ENCODE data around the gene RIPOR1. TPM values are rescaled to one million over a fixed set of nuclear protein-coding genes. Genes with fewer than 3 reads are reported as not detected.
"Not testable (repeated sequence)": the region's sequence is repeated elsewhere in the genome, so short reads cannot be mapped to it uniquely, and the experiment has no call there.

RIPOR1 gene
- total RNA-seq, 1 experiment from 2014 or later: 6.3 TPM

DNA sequence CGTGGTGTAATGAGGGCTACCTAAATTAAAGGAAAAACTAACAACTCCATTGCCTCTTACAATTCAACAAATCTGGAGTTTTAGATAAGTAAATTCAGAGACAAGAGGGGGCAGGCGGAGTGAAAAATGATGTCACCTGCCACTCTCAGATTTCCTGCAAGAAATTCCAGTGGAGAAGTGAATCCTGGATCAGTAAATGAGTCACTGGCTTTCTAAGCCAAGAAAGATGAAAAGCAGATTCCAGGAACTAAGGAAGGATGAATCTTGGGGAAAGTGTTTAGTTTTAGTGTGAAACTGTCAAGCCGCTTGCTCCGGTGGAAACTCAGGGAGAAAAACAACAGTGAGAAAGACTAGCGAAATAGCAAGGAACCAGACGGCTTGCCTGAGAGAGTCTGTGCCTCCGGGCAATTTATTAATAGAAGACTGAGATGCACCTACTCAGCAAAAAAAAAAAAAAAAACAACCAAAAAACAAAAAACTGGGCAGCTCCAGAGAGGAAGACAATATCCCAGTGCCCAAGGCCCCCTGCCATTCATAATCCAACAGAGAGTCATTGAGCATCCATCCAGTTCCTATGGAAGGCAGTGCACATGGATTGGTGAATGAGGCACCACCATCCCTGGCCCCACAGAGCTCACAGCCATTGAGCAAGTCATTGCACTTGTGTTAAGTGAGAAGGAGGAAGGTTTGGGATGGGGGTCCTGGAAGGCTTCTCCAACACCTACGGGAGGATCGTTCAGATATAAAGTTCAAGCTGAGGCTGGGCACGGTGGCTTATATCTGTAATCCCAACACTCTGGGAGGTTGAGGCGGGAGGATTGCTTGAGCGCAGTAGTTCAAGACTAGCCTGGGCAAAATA lies 12.1 kb upstream of the RIPOR1 start:
- no peak for DNase-seq (ENCODE audit: low read depth)

DNA sequence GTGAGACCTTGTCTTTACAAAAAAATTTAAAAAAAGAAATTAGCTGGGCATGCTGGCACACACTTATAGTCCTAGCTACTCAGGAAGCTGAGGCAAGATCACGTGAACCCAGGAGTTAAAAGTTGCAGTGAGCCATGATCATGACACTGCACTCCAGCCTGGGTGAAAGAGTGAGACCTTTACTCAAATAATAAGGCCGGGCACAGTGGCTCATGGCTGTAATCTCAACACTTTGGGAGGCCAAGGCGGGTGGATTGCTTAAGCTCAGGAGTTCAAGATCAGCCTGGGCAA lies 11.5 kb upstream of the RIPOR1 start:
- no peak for DNase-seq (ENCODE audit: low read depth)

DNA sequence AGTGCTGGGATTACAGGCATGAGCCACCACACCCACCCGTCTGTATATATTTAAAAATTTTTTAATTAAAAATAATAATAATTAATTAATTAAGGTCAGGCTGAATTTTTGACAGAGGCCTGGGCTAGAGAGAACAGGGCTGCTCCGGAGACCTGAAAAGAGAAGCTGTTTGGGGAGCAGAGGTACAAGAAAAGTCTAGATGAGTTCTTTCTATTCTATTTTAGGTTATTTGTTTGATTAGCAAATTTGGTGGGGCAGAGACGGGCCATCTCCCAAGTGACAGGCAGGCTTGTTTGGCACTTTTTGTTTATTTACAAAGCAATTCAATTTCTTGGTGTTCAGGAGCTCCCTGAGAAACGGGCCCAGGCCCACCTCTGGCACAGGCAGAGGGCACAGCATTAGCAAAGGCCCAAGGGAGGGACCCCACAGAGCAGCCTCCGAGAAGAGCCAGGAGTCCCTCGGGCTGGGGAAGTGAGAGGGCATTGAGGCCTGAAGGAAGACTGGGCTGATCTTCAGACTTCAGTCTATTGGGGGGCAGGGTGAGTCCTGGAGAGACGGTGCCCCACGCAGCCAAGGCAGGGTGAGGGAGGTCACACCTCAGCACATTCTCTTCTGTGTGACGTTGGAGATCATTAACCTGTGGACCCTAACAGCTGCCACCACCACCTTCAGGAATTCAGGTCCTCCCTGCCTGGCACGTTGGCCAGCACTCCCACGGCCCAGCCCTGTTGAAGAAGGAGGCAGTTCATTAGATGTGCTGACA lies 10.8 kb upstream of the RIPOR1 start:
- DNase-seq (ENCODE audit: low read depth): no peak

DNA sequence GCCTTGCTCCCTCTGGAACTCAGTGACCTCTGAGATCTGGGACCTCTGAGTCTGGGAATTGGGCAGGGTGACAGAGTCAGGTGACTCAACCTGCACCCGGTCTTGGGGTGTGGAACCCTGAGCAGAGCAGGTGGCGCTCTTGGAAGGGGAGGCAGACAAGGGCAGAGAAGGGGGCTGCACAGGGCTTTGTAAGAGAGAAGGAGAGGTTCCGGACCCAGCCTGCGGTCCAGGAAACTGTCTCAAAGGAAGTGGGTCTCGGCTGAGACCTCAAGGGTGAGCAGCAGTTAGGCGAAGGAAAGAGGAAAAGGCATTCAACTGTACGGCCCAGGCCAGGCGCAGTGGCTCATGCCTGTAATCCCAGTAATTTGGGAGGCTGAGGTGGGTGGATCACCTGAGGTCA lies 10.0 kb upstream of the RIPOR1 start:
- DNase-seq (ENCODE audit: low read depth): no peak

DNA sequence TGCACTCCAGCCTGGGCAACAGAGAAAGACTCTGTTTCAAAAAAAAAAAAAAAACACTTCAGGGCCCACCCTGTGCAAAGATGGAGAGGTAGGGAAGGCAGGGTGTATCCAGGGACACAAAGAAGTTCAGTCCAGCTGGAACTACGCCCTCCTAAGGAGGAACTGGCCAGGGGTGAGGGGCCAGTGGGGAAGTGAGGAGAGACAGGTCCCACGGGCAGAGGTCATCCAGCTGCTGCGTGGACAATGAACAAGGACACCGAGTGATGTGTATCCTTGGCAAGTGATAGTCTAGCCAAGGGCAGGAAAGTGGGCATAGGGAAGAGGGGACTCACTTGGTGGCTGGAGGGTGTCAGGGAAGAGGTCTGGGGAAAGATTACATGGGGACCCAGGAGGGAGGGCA lies 9.4 kb upstream of the RIPOR1 start:
- DNase-seq (ENCODE audit: low read depth): no peak

DNA sequence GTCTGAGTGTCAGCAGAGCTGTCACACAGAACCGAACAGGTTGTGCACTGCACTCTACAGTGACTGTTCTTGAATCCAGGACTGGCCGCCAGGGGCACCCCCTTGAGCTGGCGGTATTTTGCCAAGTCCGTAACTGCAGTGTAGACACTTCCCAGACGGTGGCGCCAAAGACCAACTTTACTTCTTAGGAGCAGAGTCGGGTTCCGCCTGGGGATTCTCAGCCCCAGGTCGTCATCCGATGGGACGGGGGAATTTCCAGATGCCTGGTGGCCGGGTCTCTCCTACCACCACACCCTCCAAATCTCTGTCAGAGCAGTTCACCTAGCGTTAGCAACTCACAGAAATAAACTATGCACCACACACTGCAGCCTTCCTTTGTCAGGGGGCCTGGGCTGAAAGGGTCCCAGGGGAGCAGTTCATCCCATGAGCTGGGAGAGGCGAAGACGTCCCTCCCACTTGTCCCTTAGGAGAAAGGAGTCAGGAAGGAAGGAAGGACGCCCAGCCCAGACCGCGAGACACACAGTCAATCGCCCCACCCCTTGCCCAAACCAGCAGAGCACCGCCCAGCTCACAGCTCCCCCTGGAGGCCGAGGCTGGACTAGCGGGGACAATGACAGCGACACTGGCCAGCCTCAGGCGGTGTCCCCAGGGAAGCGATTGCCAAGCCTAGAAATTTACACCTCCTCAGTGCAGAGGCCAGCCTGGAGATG lies 7.4 kb upstream of the RIPOR1 start:
- peak; percentile 93 for DNase-seq (ENCODE audit: low read depth)

DNA sequence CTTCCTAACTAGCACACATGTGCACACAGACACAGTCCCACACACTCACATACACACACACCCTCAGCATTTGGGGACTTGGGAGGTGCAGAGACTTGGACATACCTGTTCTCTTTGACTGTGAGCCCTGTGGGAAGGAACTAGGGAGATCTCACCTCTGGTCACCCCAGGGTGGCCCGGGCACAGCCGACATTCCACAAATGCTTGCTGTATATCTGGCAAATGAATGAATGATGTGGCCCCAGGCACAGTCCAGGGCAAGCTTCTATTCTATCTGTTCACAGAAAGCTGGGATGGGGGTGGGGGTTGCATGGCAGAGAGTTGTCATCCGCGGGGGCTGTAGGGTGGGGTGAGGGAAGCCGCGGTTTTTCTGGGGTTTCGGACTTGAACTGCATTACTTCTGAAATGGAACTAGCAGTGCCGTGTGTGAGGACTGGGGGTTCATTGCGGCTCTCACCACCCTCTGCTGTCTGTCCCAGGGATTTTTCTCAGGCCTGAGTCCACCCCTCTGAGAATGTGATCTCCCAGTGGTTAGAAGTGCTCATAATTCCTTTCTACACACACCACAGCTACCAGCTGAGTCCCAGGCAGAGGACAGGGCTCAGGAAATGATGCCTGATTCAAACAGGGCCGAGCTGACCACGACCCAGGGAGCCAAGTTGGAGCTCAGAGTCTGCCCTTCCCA lies 3.3 kb upstream of the RIPOR1 start:
- no peak for DNase-seq (ENCODE audit: low read depth)

DNA sequence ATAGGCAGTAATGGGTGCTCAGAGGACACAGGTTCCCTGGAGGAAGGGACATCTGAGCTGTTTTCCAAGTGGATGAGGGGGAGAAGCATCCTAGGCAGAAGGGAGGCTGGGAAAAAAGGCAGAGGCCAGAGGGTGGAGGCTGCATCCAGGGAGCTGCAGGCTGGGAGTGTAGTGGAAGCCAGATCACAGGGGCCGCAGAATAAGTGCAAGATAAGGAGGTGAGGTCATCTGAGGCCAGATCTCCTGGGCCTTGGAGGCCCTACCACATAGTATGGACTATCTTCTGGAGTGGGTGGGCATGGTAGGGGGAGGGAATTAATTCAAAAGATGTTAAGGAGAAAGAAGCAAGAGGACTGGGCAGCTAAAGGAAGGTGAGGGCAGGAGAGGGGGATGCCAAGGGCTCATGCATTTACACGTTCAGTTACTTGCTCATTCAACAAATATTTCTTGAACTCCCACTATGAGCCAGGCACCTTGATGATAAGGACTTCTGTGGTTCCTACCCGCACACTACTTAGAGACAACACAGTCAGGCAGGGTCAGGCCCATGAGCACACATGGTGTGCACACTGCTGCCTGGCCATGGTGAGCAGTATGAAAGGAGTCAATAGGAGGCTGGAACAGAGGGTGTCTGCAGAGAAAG lies 2.4 kb upstream of the RIPOR1 start:
- peak; percentile 59 for DNase-seq (ENCODE audit: low read depth)

DNA sequence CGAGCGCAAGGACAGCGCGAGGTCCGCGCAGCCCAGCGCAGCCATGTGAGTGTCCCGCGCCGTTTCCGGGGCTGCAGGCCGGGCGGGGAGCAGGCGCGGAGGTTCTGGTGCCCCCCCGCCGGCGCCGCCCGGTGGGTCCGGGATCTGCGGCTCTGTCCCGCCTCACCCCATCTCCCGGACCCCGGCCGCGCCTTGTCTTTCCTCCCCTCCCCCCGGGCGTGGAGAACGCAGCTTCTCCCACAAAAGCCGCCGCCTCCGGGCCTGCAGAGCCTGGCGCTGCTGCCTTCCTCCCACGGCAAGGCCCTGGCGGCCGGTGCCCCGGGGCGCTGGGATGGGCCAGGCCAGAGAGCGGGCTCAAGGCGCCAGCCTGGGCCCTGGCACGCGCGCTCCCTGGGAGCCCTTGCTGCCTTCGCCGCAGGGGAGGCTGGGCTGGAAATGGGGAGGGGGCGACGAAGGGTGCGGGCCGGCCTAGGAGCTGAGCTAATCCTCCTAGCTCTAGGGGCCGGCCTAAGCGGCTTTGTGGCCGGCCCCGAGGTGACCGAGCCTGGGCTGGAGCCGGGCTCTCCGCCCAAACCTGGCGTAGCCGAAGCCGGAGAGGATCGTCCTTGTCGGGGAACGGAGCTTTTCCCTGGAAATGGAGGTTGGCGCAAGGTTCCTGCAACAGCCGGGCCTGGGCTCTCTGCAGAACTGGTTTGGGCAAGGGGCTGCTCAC lies 397 bp downstream of the RIPOR1 start:
- peak; percentile 52 for DNase-seq (ENCODE audit: low read depth)

DNA sequence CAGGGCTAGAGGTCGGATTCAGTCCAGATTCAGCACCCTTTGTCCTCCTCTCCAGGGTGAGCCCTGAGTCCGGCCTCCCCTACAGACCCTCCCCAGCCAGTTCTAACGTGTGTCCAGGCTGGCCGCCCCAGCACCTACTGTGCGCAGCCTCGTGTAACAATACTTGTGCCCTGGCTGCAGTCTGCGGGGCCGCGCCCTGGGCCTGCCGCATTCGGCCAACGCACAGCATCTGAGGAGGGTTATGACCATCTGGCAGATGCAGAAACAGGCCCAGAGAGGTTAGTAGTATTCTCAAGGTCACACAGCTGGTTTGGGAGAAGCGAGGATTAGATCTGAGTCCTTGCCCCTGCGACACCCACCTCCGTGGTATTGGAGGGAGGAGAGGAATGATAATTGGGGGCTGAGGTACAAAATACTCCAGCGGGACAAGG lies 968 bp downstream of the RIPOR1 start:
- no peak for DNase-seq (ENCODE audit: low read depth)

DNA sequence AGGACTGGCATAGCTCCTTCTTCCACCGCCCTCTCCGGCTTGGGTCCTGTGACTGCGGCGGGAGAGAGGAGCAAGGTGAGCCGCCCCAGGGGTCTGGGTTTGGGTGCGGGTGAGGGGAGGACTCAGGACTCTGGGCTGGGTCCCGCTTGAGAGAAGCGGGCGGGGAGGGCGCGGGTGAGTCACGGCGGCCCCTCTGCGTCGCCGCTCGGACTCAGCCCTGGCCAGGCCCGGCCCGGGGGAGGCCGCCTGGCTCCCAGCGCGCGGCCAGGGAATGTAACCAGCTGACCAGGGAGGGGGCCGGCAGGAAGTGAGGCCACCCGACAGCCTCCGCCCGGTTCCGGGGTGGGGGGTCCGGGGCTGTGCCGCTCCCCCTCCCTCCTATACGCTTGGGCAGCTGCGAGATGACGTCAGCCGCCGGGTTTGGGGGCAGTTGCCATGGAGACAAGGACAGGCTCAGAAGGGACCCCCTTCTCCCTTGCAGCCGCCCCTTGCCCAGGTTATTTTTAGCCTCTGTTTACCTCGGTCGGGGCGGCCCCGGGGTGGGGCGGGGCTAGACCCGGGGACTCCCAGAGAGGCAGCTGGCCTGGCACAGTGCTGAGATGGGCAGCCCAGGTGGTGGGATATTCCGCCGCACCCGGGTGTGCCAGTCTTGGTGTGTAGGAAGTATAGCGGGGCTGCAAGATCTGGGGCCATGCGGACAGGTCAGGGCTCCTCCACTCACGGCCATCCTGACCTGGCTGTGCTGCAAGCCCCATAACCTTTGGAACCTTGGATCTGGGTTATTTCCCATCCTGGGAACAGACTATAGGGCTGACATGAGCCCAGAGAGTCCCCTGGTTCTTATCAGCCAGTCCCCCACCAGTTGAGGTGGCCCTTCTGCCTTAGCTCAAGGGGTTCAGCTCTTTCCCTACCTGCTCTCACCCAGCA lies 1.6 kb downstream of the RIPOR1 start:
- peak; percentile 65 for DNase-seq (ENCODE audit: low read depth)

DNA sequence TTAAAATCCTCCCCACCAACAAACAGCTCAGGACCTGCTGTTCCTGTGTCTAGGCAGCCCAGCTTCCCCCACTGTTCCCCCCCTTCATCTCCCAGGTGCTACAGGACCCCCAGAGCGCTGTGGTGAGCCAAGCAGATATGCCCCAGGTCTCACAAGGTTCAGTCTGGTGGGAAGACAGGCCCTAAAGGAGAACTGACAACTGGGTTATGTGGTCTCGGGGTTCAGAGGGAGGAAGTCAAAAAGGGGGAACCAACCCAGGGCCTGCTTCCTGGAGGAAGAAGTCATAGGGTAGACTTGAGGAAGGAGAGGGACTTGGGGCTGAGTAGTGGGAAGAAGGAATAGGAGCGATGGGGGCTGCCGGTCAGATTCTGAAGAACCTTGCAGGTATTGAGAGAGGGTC lies 2.6 kb downstream of the RIPOR1 start:
- no peak for DNase-seq (ENCODE audit: low read depth)

DNA sequence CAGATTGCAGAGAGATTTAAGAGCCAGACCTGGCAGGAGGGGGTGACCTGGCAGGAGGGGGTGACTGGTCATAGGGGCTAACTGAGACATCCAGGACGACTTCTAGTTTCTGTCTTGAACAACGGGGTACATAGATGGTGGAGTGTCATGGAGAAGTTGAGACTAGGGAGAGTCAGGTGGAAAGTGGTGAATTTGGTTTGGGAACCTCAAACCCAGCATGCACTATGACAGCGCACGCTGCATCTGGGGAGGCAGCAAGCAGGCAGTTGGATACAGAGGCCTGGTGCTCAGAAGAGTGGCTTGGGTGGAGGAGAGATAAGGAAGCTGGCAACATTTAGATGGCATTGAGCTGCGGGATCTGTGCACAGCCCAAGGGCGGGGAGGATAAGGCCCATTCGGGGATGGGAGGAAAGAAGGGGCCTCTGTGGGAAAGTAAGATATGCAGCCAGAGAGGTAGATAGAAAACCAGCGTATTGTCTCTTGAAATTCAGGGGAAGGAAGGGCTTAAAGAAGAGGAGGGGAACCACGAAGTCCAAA lies 4.5 kb downstream of the RIPOR1 start:
- no peak for DNase-seq (ENCODE audit: low read depth)

DNA sequence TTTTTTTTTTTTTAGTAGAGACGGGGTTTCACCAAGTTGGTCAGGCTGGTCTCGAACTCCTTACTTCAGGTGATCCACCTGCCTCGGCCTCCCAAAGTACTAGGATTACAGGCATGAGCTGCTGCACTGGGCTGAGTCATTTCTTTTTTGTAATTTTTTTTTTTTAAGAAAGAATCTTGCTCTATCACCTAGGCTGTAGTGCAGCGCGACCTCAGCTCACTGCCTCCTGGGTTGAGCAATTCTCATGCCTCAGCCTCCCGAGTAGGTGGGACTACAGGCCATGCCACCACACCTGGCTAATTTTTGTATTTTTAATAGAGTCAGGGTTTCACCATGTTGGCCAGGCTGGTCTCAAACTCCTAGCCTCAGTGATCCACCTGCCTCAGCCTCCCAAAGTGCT lies 5.4 kb downstream of the RIPOR1 start:
- not testable (repeated sequence) for DNase-seq (ENCODE audit: low read depth)

DNA sequence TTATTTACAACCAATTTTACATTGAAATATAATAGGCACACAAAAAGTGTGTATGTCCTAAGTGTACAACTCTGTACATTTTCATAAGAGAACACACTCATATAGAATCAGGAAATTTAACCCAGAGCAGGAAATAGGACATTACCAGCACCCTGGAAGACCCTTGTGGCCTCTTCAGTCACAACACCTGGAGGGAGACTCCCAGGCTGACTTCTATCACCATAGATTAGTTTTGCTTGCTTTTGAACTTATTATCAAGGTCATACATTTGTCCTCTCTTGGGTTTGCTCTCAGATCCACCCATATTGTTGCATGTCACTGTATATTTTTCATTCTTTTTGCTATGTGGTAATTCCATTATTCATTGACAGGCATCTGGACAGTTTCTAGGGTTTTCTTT lies 5.8 kb downstream of the RIPOR1 start:
- no peak for DNase-seq (ENCODE audit: low read depth)

DNA sequence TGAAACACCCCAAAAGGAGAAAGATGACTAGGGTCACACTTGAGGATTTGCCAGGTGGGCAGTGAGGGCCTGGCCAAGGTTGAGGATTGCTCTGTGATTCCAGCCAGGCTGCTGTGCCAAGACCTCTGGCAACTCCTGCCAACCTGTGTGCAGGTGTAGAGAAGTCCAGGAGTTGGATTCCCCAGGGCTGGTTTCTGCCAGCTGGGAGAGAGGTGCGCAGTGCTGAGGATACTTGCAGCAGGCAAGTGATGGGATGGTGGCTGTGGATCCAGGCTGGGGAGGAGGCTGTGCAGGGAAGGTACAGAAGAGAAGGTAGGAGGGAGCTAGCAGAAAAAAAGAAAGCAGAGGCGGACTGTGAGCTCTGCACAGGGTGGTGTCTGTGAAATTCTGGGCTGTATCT lies 6.6 kb downstream of the RIPOR1 start:
- no peak for DNase-seq (ENCODE audit: low read depth)

DNA sequence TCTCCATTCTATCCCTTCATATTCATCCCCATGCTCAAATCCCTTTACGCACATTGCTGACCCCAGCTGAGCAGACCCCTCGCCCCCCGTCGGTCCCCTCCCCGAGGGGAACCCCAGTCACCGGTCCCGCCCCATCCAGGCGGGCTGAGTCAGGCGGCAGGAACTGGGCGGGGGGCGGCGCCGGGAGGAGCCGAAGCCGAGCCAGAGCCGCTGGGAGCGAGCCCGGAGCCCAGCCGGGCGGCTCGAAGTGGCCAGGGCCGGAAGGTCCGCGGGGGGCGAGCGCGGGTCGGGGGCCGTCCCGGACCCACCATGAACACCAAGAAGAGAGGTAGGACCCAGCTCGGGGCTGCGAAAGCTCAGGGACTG lies 8.6 kb downstream of the RIPOR1 start:
- DNase-seq (ENCODE audit: low read depth): peak; percentile 66

DNA sequence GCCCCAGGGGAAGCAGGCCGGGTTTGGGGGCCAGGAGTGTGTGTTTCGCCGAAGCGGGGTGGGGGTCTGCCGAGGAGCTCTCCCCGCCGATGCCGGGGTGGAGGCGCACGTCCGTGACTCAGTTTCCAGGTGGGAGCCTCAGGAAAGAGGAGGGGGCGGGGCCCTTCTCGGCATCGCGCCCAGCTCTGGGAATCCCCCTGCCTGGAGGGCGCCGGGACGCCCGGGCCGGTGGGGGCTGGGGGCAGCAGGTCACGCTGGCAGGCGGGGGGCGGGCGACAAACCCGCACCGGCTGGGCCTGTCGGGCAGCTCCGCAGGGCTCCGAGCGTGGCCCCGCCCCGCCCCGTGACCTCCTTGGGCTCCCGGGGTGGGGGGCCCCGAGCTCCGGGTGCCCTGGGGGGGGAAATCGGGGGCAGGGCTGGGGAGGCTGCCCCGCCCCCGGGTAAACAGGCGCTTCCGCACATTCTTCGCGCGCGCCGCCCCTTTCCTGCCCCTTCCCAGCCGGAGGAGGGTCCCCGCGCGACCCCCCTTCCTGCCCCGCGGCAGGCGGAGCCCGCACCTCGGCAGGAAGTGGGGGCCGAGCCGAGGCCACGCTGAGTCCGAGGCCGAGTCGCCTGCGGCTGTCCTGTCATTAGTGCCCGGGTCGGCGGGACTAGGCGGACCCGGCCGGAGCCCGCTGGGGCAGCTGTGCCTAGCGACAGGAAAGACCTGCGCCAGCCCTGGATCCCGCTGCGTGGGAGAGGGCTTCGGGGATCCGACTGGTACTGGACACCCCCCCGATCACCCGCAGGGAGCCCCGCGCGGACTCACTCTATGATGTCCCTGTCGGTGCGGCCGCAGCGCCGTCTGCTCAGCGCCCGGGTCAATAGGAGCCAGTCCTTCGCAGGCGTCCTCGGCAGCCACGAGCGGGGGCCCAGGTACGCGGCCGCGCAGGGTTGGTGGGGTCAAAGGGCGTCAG lies 9.3 kb downstream of the RIPOR1 start:
- DNase-seq (ENCODE audit: low read depth): no peak
